Type B pancreatic cell (in vitro differentiated cells): Measurements from ENCODE around the gene TFR2. TPM values are rescaled to one million over a fixed set of nuclear protein-coding genes. Genes with fewer than 3 reads are reported as not detected.

Experiments
- DNase-seq: peaks from one replicate; pipeline ENCODE4 v3.0.0; 2021; ENCODE audit warnings: mixed read lengths; ENCODE audit not compliant: unreplicated experiment; ENCODE audit errors: extremely low spot score
- H3K27ac Mint-ChIP-seq: 2 replicates; pipeline ENCODE4 v1.8.0; 2021; ENCODE audit warnings: mild to moderate bottlenecking, mixed read lengths
- H3K27me3 Mint-ChIP-seq: 2 replicates; pipeline ENCODE4 v1.8.0; 2021; ENCODE audit warnings: mixed read lengths
- H3K36me3 Mint-ChIP-seq: 2 replicates; pipeline ENCODE4 v1.8.0; 2021; ENCODE audit warnings: mixed read lengths
- H3K4me1 Mint-ChIP-seq: one replicate; pipeline ENCODE4 v1.8.0; 2021; ENCODE audit warnings: mixed read lengths; ENCODE audit not compliant: unreplicated experiment
- H3K4me3 Mint-ChIP-seq: 2 replicates; pipeline ENCODE4 v1.8.0; 2021; ENCODE audit warnings: mild to moderate bottlenecking, mixed read lengths
- H3K9me3 Mint-ChIP-seq: 2 replicates; pipeline ENCODE4 v1.8.0; 2021; ENCODE audit warnings: mixed read lengths
- CTCF ChIP-seq: fragments of 200-600 bp; sonication (generic); conservative IDR thresholded peaks from 2 replicates; pipeline ENCODE4 v1.5.0; 2021; ENCODE audit warnings: antibody characterized with exemption, mild to moderate bottlenecking
- total RNA-seq: library from RNA; stranded (reverse); gene quantifications from 2 replicates; pipeline ENCODE4 v1.2.1, GENCODE V29; 2021; ENCODE audit warnings: low replicate concordance

Gene TFR2
- total RNA-seq, 1 donor from 2014 or later: 1.8 TPM

- Mint-ChIP-seq H3K4me3 (peak overlapping the region; percentile 89), H3K27ac (peak overlapping the region; percentile 65), H3K9me3 (no peaks in the 10 kb centered on the region), H3K4me1 (peaks cover 21% of the 10 kb centered on the region), H3K36me3 (no peaks in the 10 kb centered on the region), H3K27me3 (no peaks in the 10 kb centered on the region)
- no peak for DNase-seq
- TF ChIP-seq CTCF: no peak
Observed at GRCh38 chr7:100602889-100603725, 38.2 kb downstream of the TFR2 start.

- H3K4me1 Mint-ChIP-seq: peaks cover 27% of the 10 kb centered on the region
- no peak overlapping the region for H3K27ac Mint-ChIP-seq
- no peak for DNase-seq
- no peaks in the 10 kb centered on the region for H3K9me3 Mint-ChIP-seq
- H3K27me3 Mint-ChIP-seq: no peaks in the 10 kb centered on the region
- no peak for TF ChIP-seq CTCF
- H3K4me3 Mint-ChIP-seq: no peak overlapping the region
- H3K36me3 Mint-ChIP-seq: no peaks in the 10 kb centered on the region
Observed at GRCh38 chr7:100600730-100601038, 40.7 kb downstream of the TFR2 start.

- H3K27ac Mint-ChIP-seq: no peak overlapping the region
- no peaks in the 10 kb centered on the region for H3K36me3 Mint-ChIP-seq
- H3K4me3 Mint-ChIP-seq: no peak overlapping the region
- H3K9me3 Mint-ChIP-seq: no peaks in the 10 kb centered on the region
- DNase-seq: no peak
- H3K27me3 Mint-ChIP-seq: no peaks in the 10 kb centered on the region
- H3K4me1 Mint-ChIP-seq: peaks cover 27% of the 10 kb centered on the region
- TF ChIP-seq CTCF: no peak
Observed at GRCh38 chr7:100599911-100600729, 41.2 kb downstream of the TFR2 start.

DNA sequence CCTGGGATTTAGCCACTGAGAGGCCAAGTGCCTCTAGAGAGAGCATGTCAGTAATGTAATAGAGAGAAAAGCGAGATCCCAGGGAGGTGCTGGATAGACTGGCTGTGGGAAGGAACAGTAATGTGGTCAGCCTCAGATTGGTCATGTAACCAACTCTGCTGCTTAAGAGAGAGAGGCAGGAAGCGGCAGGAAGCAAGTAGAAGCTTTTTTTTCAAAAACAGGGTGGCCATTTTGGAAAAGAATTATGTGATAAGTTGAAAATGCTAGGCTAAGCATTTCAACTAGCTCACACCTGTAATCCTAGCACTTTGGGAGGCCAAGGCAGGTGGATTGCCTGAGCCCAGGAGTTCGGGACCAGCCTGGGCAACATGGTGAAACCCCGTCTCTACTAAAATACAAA lies 42.9 kb downstream of the TFR2 start:
- Mint-ChIP-seq H3K36me3 (no peaks in the 10 kb centered on the region), H3K4me1 (peaks cover 27% of the 10 kb centered on the region), H3K4me3 (peak overlapping the region; percentile 3), H3K9me3 (no peaks in the 10 kb centered on the region), H3K27me3 (no peaks in the 10 kb centered on the region), H3K27ac (no peak overlapping the region)
- no peak for TF ChIP-seq CTCF
- DNase-seq: no peak

- H3K4me1 Mint-ChIP-seq: peaks cover 15% of the 10 kb centered on the region
- DNase-seq: no peak
- no peak overlapping the region for H3K27ac Mint-ChIP-seq
- no peaks in the 10 kb centered on the region for H3K36me3 Mint-ChIP-seq
- H3K9me3 Mint-ChIP-seq: no peaks in the 10 kb centered on the region
- H3K4me3 Mint-ChIP-seq: no peak overlapping the region
- no peak for TF ChIP-seq CTCF
- H3K27me3 Mint-ChIP-seq: peaks cover 4% of the 10 kb centered on the region
Observed at GRCh38 chr7:100595188-100595587, 46.2 kb downstream of the TFR2 start.
